Lung (tissue), 12 donors: Measurements from ENCODE around the gene LHFPL3. TPM values are rescaled to one million over a fixed set of nuclear protein-coding genes. Genes with fewer than 3 reads are reported as not detected.

Experiments
- ATAC-seq: fragments of 200-7000 bp; cut with Tn5 transposase; one replicate; pipeline ENCODE4 v1.9.1; 2020; ENCODE audit warnings: moderate number of reproducible peaks; ENCODE audit not compliant: insufficient read depth, low FRiP score
- DNase-seq, 3 donors: peaks; one replicate each; pipeline ENCODE4 v3.0.0-alpha.2; 2013 to 2017
- H3K27ac ChIP-seq, 2 donors: one replicate each; pipeline ENCODE4 v1.5.1; 2013; ENCODE audit warnings: mild to moderate bottlenecking in 2 of 2, moderate library complexity in 2 of 2, control low read depth in 1 of 2, inconsistent platforms in 1 of 2, low read depth in 1 of 2, low read length in 1 of 2
- H3K27me3 ChIP-seq, 3 donors: one replicate each; pipeline ENCODE4 v1.5.1; 2013; ENCODE audit warnings: low read length in 2 of 3; ENCODE audit not compliant: control insufficient read depth in 3 of 3, insufficient read depth in 3 of 3
- H3K36me3 ChIP-seq, 4 donors: one replicate each; pipeline ENCODE4 v1.5.1; 2013; ENCODE audit warnings: low read length in 4 of 4, mild to moderate bottlenecking in 1 of 4, moderate library complexity in 1 of 4; ENCODE audit not compliant: control insufficient read depth in 4 of 4, insufficient read depth in 4 of 4
- H3K4me1 ChIP-seq, 5 donors: one replicate each; pipeline ENCODE4 v1.5.1; 2013; ENCODE audit warnings: low read length in 5 of 5, mild to moderate bottlenecking in 2 of 5, moderate library complexity in 1 of 5; ENCODE audit not compliant: control insufficient read depth in 5 of 5, insufficient read depth in 5 of 5
- H3K4me3 ChIP-seq: one replicate; pipeline ENCODE4 v1.5.1; 2013; ENCODE audit warnings: mild to moderate bottlenecking, control low read depth, moderate library complexity
- H3K9ac ChIP-seq, 2 donors: one replicate each; pipeline ENCODE4 v1.5.1; 2013; ENCODE audit warnings: low read length in 2 of 2, control low read depth in 1 of 2; ENCODE audit not compliant: insufficient read depth in 1 of 2
- H3K9me3 ChIP-seq, 4 donors: one replicate each; pipeline ENCODE4 v1.5.1; 2013; ENCODE audit warnings: low read length in 3 of 4, mild to moderate bottlenecking in 1 of 4, moderate library complexity in 1 of 4; ENCODE audit not compliant: control insufficient read depth in 4 of 4, insufficient read depth in 3 of 4
- CTCF ChIP-seq: IDR thresholded peaks from 2 replicates; pipeline ENCODE4 v1.5.1; 2012; ENCODE audit warnings: mild to moderate bottlenecking; ENCODE audit errors: control extremely low read depth, extremely low read depth
- WGBS, 2 donors: extraction: QIAGEN DNeasy Blood & Tissue Kit; methylation state at CpG; one replicate each; pipeline ENCODE4 v1.1.7; 2013; 5-methylcytosine and 5-hydroxymethylcytosine counted together
- polyA plus RNA-seq, 2 donors: library from polyadenylated mRNA; stranded (reverse); fragments of 200-250 nt; gene quantifications; one replicate each; pipeline ENCODE4 v1.2.1, GENCODE V29; 2013
- total RNA-seq, 2 donors: library from RNA; depleted of rRNA in 1 of 2; stranded (reverse); fragments of >200 nt in 1 of 2; gene quantifications; one replicate each; pipeline ENCODE4 v1.2.1, GENCODE V29; 2014 to 2021
- donor health status: control.
- donor health status: control.
- donor health status: Bipolar disorder and iron deficiency.
- donor health status: healthy.
- donor health status: DM: yes; HTN: yes; CAD: no.

LHFPL3 gene
- total and polyA plus RNA-seq, 4 donors, result not detected

GRCh38 chr7:104908636-104909035 lies 580.2 kb downstream of the LHFPL3 start:
- ATAC-seq, result no peak
- no peak for DNase-seq
- WGBS, 2 donors, result 66 to 87% methylated on average over 2 of the region's 2 CpGs
- Histone ChIP-seq H3K27ac (no peak overlapping the region), H3K36me3 (no peaks in the 10 kb centered on the region), H3K4me1 (no peaks in the 10 kb centered on the region), H3K27me3 (no peaks in the 10 kb centered on the region), H3K4me3 (no peak overlapping the region), H3K9ac (no peak overlapping the region), H3K9me3 (no peaks in the 10 kb centered on the region)
- TF ChIP-seq CTCF, result no peak

- H3K36me3 ChIP-seq, result no peaks in the 10 kb centered on the region
- TF ChIP-seq CTCF, result no peak
Observed at GRCh38 chr7:104909096-104909495, 580.7 kb downstream of the LHFPL3 start.

GRCh38 chr7:104914421-104914820 lies 586.0 kb downstream of the LHFPL3 start:
- H3K9me3 ChIP-seq, result no peaks in the 10 kb centered on the region
- no peak for ATAC-seq
- H3K4me1 ChIP-seq, result no peaks in the 10 kb centered on the region
- no peak for DNase-seq
- TF ChIP-seq CTCF, result no peak
- peaks cover 0 to 4% (median 0%) of the 10 kb centered on the region in 3 donors for H3K27me3 ChIP-seq
- 79 to 89% methylated on average over 2 of the region's 2 CpGs for WGBS, 2 donors
- no peak overlapping the region for H3K9ac ChIP-seq
- H3K4me3 ChIP-seq, result peak overlapping the region; percentile 21
- H3K36me3 ChIP-seq, result no peaks in the 10 kb centered on the region
- no peak overlapping the region for H3K27ac ChIP-seq

More at GRCh38 chr7:104909096-104909495, 580.7 kb downstream of the LHFPL3 start:
- H3K27me3 ChIP-seq, result no peaks in the 10 kb centered on the region
- ATAC-seq, result no peak
- no peak overlapping the region for H3K9ac ChIP-seq
- no peak overlapping the region for H3K27ac ChIP-seq
- H3K9me3 ChIP-seq, result no peaks in the 10 kb centered on the region
- no peak for DNase-seq
- no peaks in the 10 kb centered on the region for H3K4me1 ChIP-seq
- no peak overlapping the region for H3K4me3 ChIP-seq
- 95 to 100% methylated on average over 2 of the region's 2 CpGs for WGBS, 2 donors

- H3K27ac ChIP-seq, result no peak overlapping the region
- DNase-seq, result no peak
Observed at GRCh38 chr7:104921596-104921995, 593.2 kb downstream of the LHFPL3 start.

More at GRCh38 chr7:104921596-104921995, 593.2 kb downstream of the LHFPL3 start:
- H3K4me1 ChIP-seq, result peaks cover 0 to 3% (median 0%) of the 10 kb centered on the region in 5 donors
- peaks cover 0 to under 1% (median 0%) of the 10 kb centered on the region in 3 donors for H3K27me3 ChIP-seq
- H3K9me3 ChIP-seq, result no peaks in the 10 kb centered on the region
- H3K36me3 ChIP-seq, result no peaks in the 10 kb centered on the region
- no peak for ATAC-seq
- H3K4me3 ChIP-seq, result no peak overlapping the region
- TF ChIP-seq CTCF, result no peak
- no peak overlapping the region for H3K9ac ChIP-seq
- 97 to 98% methylated on average over 2 of the region's 2 CpGs for WGBS, 2 donors
